ENCODE measurements around the gene CLEC4C.
"Not testable (repeated sequence)": the region's sequence is repeated elsewhere in the genome, so short reads cannot be mapped to it uniquely, and the experiment has no call there.

The CLEC4C gene, protein sequence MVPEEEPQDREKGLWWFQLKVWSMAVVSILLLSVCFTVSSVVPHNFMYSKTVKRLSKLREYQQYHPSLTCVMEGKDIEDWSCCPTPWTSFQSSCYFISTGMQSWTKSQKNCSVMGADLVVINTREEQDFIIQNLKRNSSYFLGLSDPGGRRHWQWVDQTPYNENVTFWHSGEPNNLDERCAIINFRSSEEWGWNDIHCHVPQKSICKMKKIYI

DNA sequence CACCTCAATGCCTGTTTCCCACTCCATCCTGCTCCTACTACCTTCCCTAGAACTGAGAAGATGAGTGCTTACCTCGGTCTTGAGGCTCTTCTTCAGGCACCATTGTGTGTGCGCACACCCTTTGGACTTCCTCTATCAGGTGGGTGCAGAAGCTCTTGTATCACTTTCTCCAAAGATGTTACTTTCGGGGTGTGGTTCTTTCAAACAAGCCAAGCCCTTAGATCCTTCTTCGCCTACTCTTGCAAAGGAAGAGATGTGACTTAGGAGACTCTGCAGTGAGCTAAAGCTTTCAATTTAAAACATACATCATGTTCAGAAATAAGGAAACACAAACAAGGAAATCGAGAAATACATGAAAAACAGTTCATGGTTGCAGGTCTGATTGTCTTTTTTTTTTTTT, at the start of gene CLEC4C:
Gene CLEC4C, minus strand, starts transcription at position 130 of the 400 bp plus-strand sequence. Its CDS starts 27 bp downstream, at position 103.
- no peak for DNase-seq

DNA sequence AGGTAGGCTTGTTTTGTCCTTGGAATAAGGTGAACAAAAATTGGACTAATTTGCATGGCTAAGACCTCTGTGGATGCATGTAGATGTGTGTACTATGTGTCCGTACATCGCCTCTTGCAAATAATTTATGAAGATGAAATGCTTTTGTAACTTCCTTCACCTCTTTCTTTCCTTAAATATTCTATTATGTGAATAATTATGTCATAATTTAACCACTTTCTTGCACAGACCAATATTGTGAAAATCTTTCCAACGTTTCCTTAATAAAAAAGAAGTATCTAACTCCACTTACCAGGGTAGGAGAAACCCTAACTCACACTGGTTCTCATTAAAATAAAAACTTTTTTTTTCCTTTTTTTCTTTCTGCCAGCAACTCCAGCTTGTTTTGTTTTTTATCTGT, 46.0 kb upstream of the CLEC4C start:
- DNase-seq = no peak

DNA sequence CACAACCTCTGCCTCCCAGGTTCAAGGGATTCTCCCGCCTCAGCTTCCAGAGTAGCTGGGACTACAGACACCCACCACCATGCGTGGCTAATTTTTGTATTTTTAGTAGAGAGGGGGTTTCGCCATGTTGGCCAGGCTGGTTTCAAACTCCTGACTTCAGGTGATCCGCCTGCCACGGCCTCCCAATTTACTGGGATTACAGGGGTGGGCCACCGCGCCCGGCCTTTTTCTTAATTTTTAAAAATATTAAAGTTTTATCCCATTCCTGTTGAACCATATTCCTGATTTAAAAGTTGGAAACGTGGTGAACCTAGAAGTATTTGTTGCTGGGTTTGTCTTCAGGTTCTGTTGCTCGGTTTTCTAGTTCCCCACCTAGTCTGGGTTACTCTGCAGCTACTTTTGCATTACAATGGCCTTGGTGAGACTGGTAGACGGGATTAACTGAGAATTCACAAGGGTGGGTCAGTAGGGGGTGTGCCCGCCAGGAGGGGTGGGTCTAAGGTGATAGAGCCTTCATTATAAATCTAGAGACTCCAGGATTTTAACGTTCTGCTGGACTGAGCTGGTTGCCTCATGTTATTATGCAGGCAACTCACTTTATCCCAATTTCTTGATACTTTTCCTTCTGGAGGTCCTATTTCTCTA, 41.8 kb upstream of the CLEC4C start, which contains the start of gene NANOG:
Gene NANOG, plus strand, starts transcription at position 519 of the 645 bp plus-strand sequence. CDS start 213 bp downstream, outside the sequence.
- DNase-seq = not testable (repeated sequence)

DNA sequence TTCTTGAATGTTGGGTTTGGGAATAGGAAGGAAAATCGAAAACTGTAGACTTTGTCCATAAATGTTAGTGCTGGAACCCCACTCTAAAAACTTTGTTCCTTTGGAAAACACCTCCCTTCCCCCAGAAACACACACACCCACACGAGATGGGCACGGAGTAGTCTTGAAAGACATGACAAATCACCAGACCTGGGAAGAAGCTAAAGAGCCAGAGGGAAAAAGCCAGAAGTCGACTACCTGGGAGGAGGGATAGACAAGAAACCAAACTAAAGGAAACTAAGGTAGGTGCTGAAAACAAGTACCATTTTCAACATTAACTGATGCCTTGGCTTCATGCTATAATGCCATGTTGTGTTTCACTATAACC, 41.1 kb upstream of the CLEC4C start:
- DNase-seq = no peak

DNA sequence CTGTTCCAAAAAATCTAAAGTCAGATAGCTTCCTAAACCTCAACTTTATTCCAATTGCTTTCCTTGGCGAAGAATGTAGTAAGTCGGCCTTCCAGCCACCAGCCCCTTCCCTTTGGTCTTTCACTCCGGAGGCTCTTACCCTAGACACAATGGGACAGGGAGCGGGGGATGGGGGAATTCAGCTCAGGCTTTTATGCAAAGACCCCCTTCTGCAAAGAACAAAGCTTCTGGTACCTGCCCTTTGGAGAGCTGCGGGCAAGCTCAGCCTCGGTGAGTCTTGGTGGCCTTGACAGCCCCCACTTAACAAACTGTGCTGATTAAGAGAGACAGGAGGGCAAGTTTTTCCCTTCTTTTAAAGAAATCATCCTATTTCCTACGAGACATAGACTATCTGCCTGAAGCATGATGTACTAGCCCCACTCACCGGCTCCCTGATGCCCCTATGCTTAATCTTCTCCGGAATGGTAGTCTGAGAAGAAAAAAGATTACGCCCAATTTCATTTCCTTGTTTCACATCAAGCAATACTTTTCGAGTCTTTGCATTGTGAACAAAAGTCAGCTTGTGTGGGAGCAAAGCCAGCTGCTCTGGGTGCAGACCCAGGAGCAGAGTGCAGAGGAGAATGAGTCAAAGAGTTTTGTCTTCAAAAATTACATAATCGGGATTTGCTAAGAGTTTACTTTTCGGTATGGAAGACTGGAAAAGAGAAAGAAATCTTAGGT, 40.6 kb upstream of the CLEC4C start:
- no peak for DNase-seq

DNA sequence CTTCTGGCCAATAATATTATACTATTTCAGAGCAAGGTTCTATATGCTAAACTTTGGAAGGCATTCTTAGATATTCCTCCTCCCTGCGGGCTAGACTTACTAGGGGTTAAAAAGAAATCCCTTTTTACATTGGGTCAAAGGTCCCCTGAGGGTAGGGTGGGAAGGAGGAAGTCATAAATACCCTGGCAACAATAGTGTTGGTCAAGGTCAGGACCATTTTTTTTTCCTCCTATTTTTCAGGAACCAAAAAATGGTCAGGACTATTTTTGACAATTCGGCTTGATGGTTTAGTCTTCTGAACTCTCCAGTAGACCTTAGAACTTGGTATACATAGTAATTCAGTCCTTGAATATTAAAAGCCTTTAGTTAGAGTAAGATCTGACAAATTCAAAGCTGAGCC, 37.5 kb upstream of the CLEC4C start:
- no peak for DNase-seq

DNA sequence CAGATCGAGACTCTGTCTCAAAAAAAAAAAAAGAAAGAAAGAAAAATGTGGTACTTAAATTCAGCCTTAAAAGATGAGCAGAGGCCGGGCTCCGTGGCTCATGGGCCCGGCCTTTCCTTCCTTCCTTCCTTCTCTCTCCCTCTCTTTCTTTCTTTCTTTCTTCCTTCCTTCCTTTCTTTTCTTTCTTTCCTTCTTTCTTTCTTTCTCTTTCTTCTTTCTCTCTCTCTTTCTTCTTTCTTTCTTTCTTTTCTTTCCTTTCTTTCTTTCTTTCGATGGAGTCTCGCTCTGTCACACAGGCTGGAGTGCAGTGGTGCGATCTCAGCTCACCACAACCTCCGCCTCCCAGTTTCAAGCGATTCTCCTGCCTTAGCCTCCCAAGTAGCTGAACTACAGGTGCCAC, 36.3 kb upstream of the CLEC4C start:
- not testable (repeated sequence) for DNase-seq

DNA sequence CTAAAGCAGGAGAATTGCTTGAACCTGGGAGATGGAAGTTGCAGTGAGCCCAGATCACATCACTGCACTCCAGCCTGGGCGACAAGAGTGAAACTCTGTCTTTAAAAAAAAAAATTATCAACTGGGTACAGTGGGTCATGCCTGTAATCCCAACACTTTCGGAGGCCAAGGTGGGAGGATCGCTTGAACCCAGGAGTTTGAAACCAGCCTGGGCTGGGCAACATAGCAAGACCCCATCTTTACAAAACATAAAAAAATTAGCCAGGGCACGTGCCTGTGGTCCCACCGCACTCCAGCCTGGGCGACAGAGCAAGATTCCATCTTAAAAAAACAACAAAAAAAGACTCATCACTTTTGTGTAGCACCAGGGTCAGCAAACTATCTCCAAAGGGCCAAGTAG, 34.9 kb upstream of the CLEC4C start:
- no peak for DNase-seq

DNA sequence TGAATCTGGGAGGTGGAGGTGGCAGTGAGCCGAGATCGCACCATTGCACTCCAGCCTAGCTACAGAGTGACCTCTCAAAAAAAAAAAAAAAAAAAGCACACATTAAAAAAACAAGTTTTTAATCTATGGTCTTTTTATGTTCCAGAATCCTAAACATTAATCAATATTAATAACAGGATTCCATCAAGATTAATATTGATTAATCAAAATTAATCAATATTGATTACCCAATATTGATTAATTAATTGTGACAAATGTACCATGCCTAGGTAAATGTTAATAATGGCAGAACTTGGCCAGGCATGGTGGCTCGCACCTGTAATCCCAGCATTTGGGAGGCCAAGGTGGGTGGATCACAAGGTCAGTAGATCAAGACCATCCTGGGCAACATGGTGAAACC, 34.1 kb upstream of the CLEC4C start:
- no peak for DNase-seq

DNA sequence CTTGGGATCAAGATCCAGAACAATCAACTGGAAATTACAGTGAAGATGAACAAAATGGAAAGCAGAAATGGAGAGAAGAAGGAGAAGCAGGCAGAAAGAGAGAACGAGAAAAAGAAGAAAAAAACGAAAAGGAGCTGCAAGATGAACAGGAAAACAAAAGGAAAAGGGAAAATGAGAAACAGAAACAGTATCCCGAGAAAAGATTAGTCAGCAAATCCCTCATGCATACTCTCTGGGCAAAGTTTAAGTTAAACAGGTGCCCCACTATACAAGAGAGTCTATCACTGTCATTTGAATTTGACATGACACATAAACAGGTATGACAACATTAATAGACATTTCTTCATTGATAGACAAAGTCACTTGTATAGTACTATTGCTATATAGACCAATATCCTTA, 22.8 kb upstream of the CLEC4C start:
- no peak for DNase-seq

DNA sequence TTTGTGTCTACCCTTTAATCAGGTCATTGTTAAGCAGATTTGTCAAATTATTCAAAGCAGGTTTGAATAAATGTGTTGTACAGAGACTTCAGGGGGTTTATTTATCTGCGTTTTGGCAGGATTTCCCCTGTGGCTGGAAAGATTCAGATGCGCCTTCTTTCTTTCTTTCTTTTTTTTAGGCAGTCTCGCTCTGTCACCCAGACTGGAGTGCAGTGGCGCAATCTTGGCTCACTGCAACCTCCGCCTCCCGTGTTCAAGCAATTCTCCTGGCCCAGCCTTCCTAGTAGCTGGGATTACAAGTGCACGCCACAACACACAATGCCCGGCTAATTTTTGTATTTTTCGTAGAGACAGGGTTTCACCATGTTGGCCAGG, 11.6 kb upstream of the CLEC4C start:
- no peak for DNase-seq

DNA sequence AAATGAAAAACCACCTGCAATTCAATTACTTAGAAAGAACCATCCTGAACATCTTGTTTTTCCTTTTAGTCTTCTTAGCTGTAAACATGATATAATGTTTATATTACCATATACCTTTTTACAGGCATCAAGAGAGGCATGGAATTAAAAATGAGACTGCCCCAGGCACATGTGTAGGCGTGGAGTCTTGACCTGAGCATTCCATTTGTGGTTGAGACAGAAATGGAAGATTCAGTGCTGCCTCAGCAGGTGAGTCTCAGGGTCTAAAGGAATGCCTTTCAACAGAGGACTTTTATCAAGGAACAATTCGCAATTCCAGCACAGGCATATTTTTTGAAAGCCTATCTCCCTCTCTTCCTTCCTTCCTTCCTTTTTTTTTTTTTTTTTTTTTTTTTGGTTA, 9.8 kb upstream of the CLEC4C start:
- no peak for DNase-seq

DNA sequence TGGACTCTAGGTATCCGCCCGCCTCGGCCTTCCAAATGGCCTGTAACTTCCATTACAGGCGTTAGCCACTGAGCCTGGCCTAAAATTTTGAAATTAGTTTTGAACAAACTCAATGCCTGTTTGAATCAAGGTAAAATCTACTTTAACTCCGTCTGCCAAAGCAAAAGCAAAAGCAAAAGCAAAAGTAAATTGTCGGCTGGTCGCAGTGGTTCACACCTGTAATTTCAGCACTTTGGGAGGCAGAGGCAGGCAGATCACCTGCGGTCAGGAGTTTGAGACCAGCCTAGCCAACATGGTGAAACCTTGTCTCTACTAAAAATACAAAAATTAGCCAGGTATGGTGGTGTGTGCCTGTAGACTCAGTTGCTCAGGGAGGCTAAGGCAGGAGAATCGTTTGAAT, 8.5 kb upstream of the CLEC4C start:
- not testable (repeated sequence) for DNase-seq

DNA sequence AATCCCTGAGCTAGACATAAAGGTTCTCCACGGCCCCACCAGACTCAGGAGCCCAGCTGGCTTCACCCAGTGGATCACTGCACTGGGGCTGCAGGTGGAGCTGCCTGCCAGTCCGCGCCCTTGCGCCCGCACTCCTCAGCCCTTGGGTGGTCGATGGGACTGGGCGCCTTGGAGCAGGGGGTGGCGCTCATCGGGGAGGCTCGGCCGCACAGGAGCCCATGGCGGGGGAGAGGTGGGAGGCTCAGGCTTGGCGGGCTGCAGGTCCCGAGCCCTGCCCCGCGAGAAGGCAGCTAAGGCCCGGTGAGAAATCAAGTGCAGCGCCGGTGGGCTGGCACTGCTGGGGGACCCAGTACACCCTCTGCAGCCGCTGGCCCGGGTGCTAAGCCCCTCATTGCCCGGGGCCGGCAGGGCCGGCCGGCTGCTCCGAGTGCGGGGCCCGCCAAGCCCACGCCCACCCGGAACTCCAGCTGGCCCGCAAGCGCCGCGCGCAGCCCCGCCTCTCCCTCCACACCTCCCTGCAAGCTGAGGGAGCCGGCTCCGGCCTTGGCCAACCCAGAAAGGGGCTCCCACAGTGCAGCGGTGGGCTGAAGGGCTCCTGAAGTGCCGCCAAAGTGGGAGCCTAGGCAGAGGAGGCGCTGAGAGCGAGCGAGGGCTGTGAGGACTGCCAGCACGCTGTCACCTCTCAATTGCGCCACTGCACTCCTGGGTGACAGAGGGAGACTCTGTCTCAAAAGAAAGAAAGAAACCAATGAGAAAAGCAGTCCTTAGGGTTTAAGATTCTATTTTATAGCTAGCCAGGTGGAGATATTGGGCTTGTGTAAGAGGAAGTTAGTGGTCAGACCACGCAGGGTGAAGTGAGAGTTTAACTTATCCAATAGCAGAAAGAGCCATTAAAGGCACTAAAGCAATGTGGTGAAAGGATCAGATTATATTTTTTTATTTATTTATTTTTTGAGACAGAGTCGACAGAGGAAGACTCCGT, 5.1 kb upstream of the CLEC4C start:
- not testable (repeated sequence) for DNase-seq

DNA sequence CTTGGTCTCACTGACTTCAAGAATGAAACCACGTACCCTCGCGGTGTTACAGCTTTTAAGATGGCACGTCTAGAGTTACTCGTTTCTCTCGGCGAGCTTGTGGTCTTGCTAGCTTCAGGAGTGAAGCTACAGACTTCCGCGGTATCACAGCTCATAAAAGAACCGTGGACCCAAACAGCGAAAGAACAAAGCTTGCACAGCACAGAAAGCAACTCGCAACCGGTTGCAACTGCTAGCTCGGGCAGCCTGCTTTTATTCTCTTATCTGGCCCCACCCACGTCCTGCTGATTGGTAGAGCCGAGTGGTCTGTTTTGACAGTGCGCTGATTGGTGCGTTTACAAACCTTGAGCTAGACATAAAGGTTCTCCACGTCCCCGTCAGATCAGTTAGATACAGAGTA, 4.2 kb upstream of the CLEC4C start:
- DNase-seq = no peak

DNA sequence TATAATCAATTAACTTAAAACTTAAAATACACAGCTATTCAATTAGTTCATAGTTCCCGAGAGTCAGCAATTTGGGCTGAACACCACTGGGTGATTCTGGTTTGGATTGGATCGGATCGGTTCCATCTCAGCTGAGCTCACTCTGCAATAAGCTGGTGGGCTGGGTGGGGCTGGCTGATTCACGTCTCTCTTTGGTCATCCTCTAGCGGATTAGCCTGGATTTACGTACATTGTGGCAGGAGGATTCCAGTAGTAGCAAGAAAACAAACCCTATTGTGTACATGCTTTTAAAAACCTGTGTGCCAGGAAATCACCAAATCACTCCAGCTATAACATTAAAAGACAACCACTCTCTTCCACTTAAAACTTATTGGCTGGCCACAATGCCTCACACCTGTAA, 3.2 kb upstream of the CLEC4C start:
- DNase-seq = no peak

DNA sequence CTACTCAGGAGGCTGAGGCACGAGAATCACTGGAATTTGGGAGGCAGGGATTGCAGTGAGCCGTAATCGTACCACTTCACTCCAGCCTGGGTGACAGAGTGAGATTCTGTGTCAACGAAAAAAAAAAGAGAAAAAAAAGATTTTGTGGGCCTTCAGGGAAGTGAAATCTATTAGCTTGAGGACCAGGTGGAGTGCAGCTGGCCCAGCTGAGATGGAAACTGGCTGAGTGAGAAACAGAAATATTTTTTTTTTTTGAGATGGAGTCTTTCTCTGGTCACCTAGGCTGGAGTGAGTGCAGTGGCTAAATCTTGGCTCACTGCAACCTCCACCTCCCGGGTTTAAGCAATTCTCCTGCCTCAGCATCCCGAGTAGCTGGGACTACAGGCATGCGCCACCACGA, 2.3 kb upstream of the CLEC4C start:
- DNase-seq = no peak

DNA sequence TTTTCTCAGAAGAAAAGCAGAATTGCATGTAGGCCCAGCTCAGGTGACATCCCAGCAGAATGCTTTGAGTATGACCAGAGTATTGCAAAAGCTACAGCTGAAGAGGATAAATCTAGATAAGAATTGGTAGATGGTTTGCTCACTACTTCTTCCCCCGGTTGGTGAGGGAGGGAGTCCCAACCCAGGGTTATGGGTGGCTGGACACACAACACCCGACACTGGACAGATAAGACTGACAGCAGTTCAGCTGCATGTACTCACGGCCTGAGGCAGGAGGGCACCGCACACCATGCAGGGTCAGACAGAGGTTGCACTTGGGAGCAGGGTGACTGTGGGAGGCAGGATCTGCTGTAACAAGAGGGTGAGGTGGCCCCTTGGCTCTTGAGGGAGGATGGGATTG, 1.7 kb upstream of the CLEC4C start:
- no peak for DNase-seq

DNA sequence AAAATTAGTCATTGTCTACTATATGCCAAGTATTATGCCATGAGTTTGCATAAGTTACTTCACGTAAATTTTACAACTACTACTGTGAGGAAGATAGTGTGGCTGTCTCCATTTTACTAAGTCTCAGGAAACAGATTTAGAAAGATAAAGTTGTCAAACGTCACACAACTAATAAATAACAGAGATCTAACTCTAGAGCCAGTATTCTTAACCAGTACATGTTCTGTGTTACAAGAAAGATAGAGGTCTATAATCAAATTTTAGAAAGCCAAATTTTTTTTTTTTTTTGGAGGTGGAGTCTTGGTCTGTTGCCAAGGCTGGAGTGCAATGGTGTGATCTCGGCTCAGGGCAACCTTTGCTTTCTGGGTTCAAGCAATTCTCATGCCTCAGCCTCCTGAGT, 14.2 kb downstream of the CLEC4C start:
- no peak for DNase-seq

DNA sequence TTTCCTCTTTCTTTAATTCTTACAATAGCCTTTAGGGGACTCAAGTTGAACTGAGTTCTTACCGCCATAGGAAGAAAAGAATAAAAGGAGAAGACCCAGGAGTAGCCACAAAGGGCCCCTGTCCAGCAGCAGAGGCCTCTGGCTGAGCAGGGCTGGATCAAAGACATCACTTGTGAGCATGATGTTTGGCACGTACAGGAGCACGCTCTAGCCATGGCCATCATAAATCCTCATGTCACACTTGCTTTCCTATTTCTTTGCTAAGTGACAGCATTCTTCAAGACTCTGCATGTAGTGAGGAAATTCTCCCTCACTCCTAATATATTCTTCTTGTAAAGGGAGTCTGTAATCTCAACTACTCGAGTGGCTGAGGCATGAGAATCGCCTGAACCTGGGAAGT, 15.7 kb downstream of the CLEC4C start:
- DNase-seq = no peak

DNA sequence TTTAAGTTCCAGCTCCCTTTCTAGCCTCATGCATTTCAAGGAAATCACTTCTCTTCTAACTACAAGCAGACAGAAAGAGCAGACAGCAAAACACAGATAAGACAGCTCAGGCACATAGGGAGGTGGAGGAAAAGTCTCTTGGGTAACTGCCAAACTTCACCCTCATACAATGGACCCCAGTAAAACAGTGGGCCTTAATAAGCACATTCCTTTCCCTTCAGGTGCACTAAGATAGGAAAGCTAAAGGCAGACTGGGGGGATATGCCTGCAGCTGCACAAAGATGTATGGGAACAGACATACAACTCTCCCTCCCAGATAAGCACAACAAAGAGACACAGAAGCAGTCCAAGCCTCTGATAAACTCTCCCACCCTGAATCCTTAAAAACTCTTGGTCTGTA, 16.2 kb downstream of the CLEC4C start:
- DNase-seq = not testable (repeated sequence)

DNA sequence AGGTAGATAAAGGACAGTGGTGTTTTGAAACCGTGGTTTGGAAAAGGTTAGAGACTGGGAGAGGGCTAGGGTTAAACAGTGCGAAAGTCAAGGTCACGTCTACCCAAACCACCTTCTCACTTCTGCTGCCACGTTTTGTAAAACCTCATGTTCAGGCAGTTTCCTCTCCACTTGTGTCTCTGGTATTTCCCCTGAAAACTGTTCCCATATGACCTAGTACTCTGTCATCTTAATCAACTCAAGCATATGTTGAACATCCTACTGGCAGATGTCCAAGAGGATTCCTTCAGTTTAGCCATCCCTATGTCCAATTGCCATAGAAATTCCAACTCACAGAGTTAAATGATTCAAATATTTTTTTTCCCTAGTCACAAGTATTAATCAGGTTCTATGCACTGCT, 17.4 kb downstream of the CLEC4C start:
- DNase-seq = no peak

DNA sequence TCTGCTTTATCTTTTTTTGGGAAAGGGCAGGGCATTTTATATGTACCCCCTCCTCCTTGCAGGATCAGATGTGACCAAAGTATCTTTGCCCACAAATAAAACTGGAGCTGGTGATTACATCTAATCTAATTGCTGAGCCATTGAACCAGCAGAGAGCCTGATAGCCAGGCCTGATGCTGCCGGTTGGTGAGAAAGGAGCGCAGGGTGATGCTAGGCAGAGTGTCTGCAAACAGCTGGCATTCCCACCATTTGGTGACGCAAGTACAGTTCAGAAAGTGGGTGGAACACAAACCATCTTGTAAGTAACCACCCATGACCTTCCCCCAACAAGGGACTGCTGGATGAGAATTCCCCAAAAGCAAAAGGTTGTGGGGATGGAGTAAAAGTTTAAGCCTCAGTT, 23.2 kb downstream of the CLEC4C start:
- DNase-seq = no peak

All from stimulated activated CD4-positive, alpha-beta T cell treated with anti-CD3 and anti-CD28 coated beads, Interleukin-4, amount 100 ng/mL, for 1 hour (primary cell).